ENCODE measurements around the gene VAV2.

VAV2 gene

DNA sequence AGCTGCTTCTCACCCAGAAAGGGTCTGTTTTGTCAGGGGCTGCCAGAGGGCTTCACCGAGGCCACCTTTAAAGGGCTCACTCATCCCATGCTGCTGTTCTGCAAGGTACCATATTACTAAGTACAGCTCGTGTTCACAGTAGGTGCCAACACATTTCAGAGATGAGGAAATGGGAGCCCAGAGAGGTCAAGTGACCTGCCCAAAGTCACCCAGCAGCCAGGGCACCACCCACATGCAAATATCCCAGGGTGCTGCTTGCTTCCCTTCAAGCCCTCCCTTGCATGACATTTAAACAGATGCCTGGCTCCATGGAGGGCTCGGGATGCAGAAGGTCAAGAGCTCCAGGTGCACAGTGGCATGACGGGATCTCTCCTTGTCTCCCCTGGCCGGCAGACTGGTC, 130.4 kb downstream of the VAV2 start:
- TF ChIP-seq TEAD4 (IDR thresholded peaks at IDR 0.05) (no peak), FOXM1 (IDR thresholded peaks at IDR 0.05; ENCODE audit: borderline replicate concordance, low read depth) (no peak)

DNA sequence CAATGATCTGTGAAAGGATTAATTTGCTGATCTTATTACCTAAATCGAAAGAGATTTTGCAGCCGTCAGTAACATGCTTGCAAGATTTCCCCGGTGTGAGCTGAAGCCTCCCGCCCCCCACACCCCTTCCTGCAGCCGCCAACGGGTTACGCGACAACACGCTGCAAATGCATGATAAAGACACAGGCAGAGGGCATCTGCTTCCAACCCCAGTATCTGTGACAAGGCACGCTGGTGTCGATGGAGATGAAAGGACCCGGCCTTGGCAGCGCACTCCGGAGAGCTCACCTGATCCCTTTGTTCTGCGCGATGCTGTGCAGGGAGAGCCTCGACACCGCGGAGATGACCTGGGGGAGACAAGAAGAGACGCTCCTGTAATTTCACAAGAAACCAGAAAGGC, 131.0 kb downstream of the VAV2 start:
- TF ChIP-seq TCF12 (IDR thresholded peaks at IDR 0.05; ENCODE audit: low read depth) (no peak), YY1 (IDR thresholded peaks at IDR 0.05; ENCODE audit: low read depth) (no peak), EGR1 (IDR thresholded peaks at IDR 0.05) (no peak), TAF1 (IDR thresholded peaks at IDR 0.05; ENCODE audit: low read depth) (no peak), TEAD4 (IDR thresholded peaks at IDR 0.05) (no peak), EP300 (IDR thresholded peaks at IDR 0.05; ENCODE audit: borderline replicate concordance) (no peak), ZBTB7A (IDR thresholded peaks at IDR 0.05; ENCODE audit: low read depth) (no peak), FOXM1 (IDR thresholded peaks at IDR 0.05; ENCODE audit: borderline replicate concordance, low read depth) (no peak), CREB1 (IDR thresholded peaks at IDR 0.05; ENCODE audit: low read depth) (no peak), NFIC (IDR thresholded peaks at IDR 0.05) (no peak), CEBPB (IDR thresholded peaks at IDR 0.05) (no peak), RAD21 (IDR thresholded peaks at IDR 0.05; ENCODE audit: low read depth) (no peak)
- TF ChIP-seq, protein P1, sequence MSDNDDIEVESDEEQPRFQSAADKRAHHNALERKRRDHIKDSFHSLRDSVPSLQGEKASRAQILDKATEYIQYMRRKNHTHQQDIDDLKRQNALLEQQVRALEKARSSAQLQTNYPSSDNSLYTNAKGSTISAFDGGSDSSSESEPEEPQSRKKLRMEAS (IDR thresholded peaks at IDR 0.05), result no peak
- TF ChIP-seq, protein P2, sequence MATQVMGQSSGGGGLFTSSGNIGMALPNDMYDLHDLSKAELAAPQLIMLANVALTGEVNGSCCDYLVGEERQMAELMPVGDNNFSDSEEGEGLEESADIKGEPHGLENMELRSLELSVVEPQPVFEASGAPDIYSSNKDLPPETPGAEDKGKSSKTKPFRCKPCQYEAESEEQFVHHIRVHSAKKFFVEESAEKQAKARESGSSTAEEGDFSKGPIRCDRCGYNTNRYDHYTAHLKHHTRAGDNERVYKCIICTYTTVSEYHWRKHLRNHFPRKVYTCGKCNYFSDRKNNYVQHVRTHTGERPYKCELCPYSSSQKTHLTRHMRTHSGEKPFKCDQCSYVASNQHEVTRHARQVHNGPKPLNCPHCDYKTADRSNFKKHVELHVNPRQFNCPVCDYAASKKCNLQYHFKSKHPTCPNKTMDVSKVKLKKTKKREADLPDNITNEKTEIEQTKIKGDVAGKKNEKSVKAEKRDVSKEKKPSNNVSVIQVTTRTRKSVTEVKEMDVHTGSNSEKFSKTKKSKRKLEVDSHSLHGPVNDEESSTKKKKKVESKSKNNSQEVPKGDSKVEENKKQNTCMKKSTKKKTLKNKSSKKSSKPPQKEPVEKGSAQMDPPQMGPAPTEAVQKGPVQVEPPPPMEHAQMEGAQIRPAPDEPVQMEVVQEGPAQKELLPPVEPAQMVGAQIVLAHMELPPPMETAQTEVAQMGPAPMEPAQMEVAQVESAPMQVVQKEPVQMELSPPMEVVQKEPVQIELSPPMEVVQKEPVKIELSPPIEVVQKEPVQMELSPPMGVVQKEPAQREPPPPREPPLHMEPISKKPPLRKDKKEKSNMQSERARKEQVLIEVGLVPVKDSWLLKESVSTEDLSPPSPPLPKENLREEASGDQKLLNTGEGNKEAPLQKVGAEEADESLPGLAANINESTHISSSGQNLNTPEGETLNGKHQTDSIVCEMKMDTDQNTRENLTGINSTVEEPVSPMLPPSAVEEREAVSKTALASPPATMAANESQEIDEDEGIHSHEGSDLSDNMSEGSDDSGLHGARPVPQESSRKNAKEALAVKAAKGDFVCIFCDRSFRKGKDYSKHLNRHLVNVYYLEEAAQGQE (IDR thresholded peaks at IDR 0.05; ENCODE audit: low read depth), result no peak
- TF ChIP-seq, protein P3, sequence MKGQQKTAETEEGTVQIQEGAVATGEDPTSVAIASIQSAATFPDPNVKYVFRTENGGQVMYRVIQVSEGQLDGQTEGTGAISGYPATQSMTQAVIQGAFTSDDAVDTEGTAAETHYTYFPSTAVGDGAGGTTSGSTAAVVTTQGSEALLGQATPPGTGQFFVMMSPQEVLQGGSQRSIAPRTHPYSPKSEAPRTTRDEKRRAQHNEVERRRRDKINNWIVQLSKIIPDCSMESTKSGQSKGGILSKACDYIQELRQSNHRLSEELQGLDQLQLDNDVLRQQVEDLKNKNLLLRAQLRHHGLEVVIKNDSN (IDR thresholded peaks at IDR 0.05), result no peak

DNA sequence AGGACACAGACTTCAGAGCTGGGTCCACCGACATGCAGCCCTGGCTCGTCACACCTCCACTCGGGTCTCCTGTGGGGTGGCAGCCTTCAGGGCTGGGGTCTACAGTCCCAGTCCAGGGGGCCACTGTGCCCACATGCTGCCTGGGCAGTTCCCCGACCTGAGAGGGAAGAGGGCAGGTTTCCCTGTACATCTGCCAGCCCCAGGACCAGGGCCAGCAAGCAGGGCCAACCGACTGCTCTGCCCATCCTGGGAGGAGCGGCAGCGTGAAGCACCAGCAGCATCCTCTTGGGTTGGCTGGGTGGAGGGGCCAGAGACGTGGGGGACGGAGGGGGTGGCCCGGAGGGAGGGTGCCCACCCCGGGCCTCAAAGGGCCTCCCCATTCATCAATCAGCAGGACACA, 133.4 kb downstream of the VAV2 start:
- TF ChIP-seq TAF1 (IDR thresholded peaks at IDR 0.05; ENCODE audit: low read depth), result no peak
- TF ChIP-seq, protein P3 (IDR thresholded peaks at IDR 0.05), result no peak
- TF ChIP-seq TCF12 (IDR thresholded peaks at IDR 0.05; ENCODE audit: low read depth), result no peak
- TF ChIP-seq CEBPB (IDR thresholded peaks at IDR 0.05), result no peak
- TF ChIP-seq YY1 (IDR thresholded peaks at IDR 0.05; ENCODE audit: low read depth), result no peak
- no peak for TF ChIP-seq EP300 (IDR thresholded peaks at IDR 0.05; ENCODE audit: borderline replicate concordance)
- TF ChIP-seq, protein P2 (IDR thresholded peaks at IDR 0.05; ENCODE audit: low read depth), result no peak
- no peak for TF ChIP-seq CREB1 (IDR thresholded peaks at IDR 0.05; ENCODE audit: low read depth)
- no peak for TF ChIP-seq ZBTB7A (IDR thresholded peaks at IDR 0.05; ENCODE audit: low read depth)
- no peak for TF ChIP-seq NFIC (IDR thresholded peaks at IDR 0.05)
- no peak for TF ChIP-seq EGR1 (IDR thresholded peaks at IDR 0.05)
- TF ChIP-seq TEAD4 (IDR thresholded peaks at IDR 0.05), result no peak
- TF ChIP-seq FOXM1 (IDR thresholded peaks at IDR 0.05; ENCODE audit: borderline replicate concordance, low read depth), result no peak
- TF ChIP-seq, protein P1 (IDR thresholded peaks at IDR 0.05), result no peak

DNA sequence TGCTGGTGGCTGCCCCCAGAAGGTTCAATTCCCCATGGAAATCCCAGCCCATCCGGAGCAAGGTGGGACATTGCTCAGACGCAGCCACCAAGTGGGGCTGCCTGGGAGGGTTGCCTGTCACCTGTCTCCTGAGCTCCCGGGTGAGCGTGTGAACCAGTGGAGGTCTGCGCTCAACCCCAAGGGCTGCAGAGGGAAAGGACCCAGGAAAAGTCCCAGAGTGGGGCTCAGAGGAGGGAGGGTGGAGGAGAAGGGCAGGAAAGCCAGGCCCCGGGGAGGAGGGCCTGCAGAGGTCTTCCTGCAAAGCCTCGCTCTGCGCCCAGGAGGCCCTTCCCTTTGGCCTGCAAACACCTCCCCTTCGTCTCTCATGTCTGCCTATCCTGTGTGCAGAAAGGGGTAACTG, 134.5 kb downstream of the VAV2 start:
- no peak for TF ChIP-seq ZBTB7A (IDR thresholded peaks at IDR 0.05; ENCODE audit: low read depth)
- TF ChIP-seq YY1 (IDR thresholded peaks at IDR 0.05; ENCODE audit: low read depth), result no peak
- no peak for TF ChIP-seq EP300 (IDR thresholded peaks at IDR 0.05; ENCODE audit: borderline replicate concordance)
- no peak for TF ChIP-seq FOXM1 (IDR thresholded peaks at IDR 0.05; ENCODE audit: borderline replicate concordance, low read depth)
- no peak for TF ChIP-seq TAF1 (IDR thresholded peaks at IDR 0.05; ENCODE audit: low read depth)
- no peak for TF ChIP-seq RAD21 (IDR thresholded peaks at IDR 0.05; ENCODE audit: low read depth)
- TF ChIP-seq EGR1 (IDR thresholded peaks at IDR 0.05), result no peak
- TF ChIP-seq, protein P3 (IDR thresholded peaks at IDR 0.05), result no peak
- TF ChIP-seq, protein P2 (IDR thresholded peaks at IDR 0.05; ENCODE audit: low read depth), result no peak
- no peak for TF ChIP-seq TEAD4 (IDR thresholded peaks at IDR 0.05)
- no peak for TF ChIP-seq NFIC (IDR thresholded peaks at IDR 0.05)
- TF ChIP-seq, protein P1 (IDR thresholded peaks at IDR 0.05), result no peak
